H1 (cell line): ENCODE data around the gene CLDN6. TPM values are rescaled to one million over a fixed set of nuclear protein-coding genes. Genes with fewer than 3 reads are reported as not detected.
A peak's percentile ranks its signal among the peaks of the same experiment; 100 is the strongest.

Experiments used
- BRCA1 ChIP-seq: IDR thresholded peaks from 2 replicates; pipeline ENCODE4 v1.6.1; 2012; ENCODE audit warnings: low read depth, low read length, improper control_type of control experiment
- SIN3A ChIP-seq, 2 experiments: IDR thresholded peaks in 1 of 2; conservative IDR thresholded peaks in 1 of 2; 2 replicates each; pipeline ENCODE4 v1.6.1; 2011 to 2012; ENCODE audit warnings: low read length in 2 of 2, improper control_type of control experiment in 1 of 2, low read depth in 1 of 2, mild to moderate bottlenecking in 1 of 2
- SP4 ChIP-seq: IDR thresholded peaks from 2 replicates; pipeline ENCODE4 v1.6.1; 2012; ENCODE audit warnings: low read length, inconsistent platforms
- polyA plus RNA-seq, 7 experiments: library from polyadenylated mRNA; depleted of rRNA in 3 of 7; stranded (reverse) in 5 of 7; unstranded in 2 of 7; fragments of >200 nt in 5 of 7; fragments of 200-250 nt in 2 of 7; gene quantifications; 1 replicate in 5 of 7; 2 replicates in 1 of 7; 4 replicates in 1 of 7; pipeline versions ENCODE4 v1.2.1 to v1.2.3, GENCODE V29; 2011 to 2013; ENCODE audit warnings: missing spikeins in 2 of 7, mixed read lengths in 2 of 7
- total RNA-seq: library from RNA; stranded (reverse); fragmentation: NEBNext Ultra II Directional; extraction: Animal tissue kit (Norgen Biotek cat#: 25700); gene quantifications from 2 replicates; pipeline ENCODE4 v1.2.1, GENCODE V29; 2021

The CLDN6 gene
- total and polyA plus RNA-seq, 2 of the 8 experiments (the other 6 are each of a cell fraction or from before 2014, with no cell fraction given), result 747 to 1,115 TPM

- TF ChIP-seq SIN3A (conservative IDR thresholded peaks at IDR 0.05 in 1 of 2, IDR thresholded peaks at IDR 0.05 in 1 of 2; ENCODE audit: low read depth in 1 of 2, low read length in 2 of 2) (peak; percentile 87 to 91; a peak in 3 of 4 replicates), SP4 (no peak), BRCA1 (no peak; the same call in 1 of the 2 replicates)
Measured at GRCh38 chr16:3007957-3008689, 9.9 kb downstream of the CLDN6 start (continued).
